Measurements from ENCODE around the gene KIF26B.
"Not testable (repeated sequence)": the region's sequence is repeated elsewhere in the genome, so short reads cannot be mapped to it uniquely, and the experiment has no call there.

Gene KIF26B

DNA sequence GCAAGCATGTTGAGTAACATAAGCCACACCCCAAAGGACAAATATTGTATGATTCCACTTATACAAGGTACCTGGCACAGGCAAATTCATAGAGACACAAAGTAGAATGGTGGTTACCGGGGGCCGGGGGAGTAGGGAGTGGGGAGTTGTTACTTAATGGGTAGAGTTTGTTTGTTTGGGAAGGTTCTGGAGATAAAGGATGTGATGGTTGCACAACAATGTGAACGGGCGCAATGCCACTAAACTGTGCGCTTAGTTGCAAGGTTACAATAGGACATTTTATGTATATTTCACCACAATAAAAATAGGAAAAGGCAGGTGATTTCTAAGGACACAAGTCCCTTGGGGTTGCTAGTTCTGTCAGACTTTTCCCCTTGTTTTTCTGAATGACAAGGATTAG is 516.6 kb downstream of the KIF26B start:
- POLR2A ChIA-PET = no interaction called here
- no peak for DNase-seq
- H3K27me3 ChIP-seq (replicated peaks in 2 of 5; ENCODE audit: control insufficient read depth in 4 of 5, insufficient read depth in 5 of 5, low read length in 4 of 5) = no peaks in the 10 kb centered on the region
- no peaks in the 10 kb centered on the region for H3K9me3 ChIP-seq (ENCODE audit: control extremely low read depth in 1 of 5, control insufficient read depth in 4 of 5, insufficient read depth in 2 of 5, low read depth in 1 of 5, low read length in 4 of 5)
- 100% methylated on average over 2 of the region's 5 CpGs for WGBS (ENCODE audit: insufficient coverage)
- no peak overlapping the region for H3K27ac ChIP-seq (ENCODE audit: insufficient read depth in 1 of 2, low read depth in 1 of 2, low read length in 2 of 2, poor library complexity in 1 of 2, severe bottlenecking in 2 of 2)
- CTCF ChIA-PET = no interaction called here
- H3K36me3 ChIP-seq (ENCODE audit: control insufficient read depth in 4 of 4, insufficient read depth in 4 of 4, low read length in 3 of 4) = no peaks in the 10 kb centered on the region
- peaks cover 0 to 7% (median 0%) of the 10 kb centered on the region in 4 experiments for H3K4me1 ChIP-seq (ENCODE audit: control extremely low read depth in 1 of 4, control insufficient read depth in 4 of 4, insufficient read depth in 4 of 4, low read length in 3 of 4)
- no peak overlapping the region for H3K4me3 ChIP-seq (ENCODE audit: control insufficient read depth in 1 of 7, extremely low read depth in 1 of 7, insufficient read depth in 4 of 7, low read depth in 2 of 7, low read length in 6 of 7)

DNA sequence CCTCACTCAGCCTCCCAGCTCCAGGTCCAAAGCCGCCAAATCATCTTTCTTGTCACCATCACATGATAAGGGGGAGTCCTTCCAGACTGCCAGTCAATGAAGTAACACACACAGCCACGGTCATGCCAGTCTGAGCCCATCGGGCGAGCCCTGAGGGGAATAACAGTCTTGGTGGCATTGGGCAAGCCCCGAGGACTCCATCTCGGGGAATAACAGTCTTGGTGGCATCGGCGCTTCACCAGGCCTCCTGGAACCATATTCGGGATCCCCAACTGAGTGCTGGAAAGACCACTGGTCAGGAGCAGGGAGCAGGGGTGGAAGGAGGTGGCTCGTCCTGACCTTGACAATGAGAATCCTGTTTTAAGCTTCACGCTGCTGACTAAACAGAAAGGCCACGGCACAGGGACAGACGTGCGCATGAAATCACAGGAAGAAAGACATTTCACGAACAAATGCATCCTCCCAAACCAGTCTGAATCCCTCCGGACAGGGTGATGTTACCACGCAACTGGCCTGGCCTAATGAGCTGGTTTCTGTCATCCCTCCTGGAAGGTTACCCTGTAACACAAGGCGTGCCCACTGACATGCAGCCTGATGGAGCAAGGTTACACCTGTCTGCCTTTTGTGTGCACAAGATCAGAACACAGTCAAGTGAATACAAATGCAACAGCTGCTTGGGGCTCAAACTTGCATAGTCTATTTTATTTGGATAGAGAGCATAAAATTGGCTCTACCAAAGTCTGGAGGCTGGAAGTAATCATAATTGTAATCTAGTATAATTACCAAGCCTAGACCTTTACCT is 517.4 kb downstream of the KIF26B start:
- H3K9me3 ChIP-seq (ENCODE audit: control extremely low read depth in 1 of 5, control insufficient read depth in 4 of 5, insufficient read depth in 2 of 5, low read depth in 1 of 5, low read length in 4 of 5) = no peaks in the 10 kb centered on the region
- H3K27ac ChIP-seq (ENCODE audit: insufficient read depth in 1 of 2, low read depth in 1 of 2, low read length in 2 of 2, poor library complexity in 1 of 2, severe bottlenecking in 2 of 2) = no peak overlapping the region
- no peak overlapping the region for H3K4me3 ChIP-seq (ENCODE audit: control insufficient read depth in 1 of 7, extremely low read depth in 1 of 7, insufficient read depth in 4 of 7, low read depth in 2 of 7, low read length in 6 of 7)
- H3K27me3 ChIP-seq (replicated peaks in 2 of 5; ENCODE audit: control insufficient read depth in 4 of 5, insufficient read depth in 5 of 5, low read length in 4 of 5) = no peaks in the 10 kb centered on the region
- 98% methylated on average over 18 of the region's 18 CpGs for WGBS (ENCODE audit: insufficient coverage)
- no peaks in the 10 kb centered on the region for H3K36me3 ChIP-seq (ENCODE audit: control insufficient read depth in 4 of 4, insufficient read depth in 4 of 4, low read length in 3 of 4)
- CTCF ChIA-PET = no interaction called here
- H3K4me1 ChIP-seq (ENCODE audit: control extremely low read depth in 1 of 4, control insufficient read depth in 4 of 4, insufficient read depth in 4 of 4, low read length in 3 of 4) = peaks cover 0 to 7% (median 0%) of the 10 kb centered on the region in 4 experiments
- no peak for DNase-seq
- POLR2A ChIA-PET = no interaction called here

DNA sequence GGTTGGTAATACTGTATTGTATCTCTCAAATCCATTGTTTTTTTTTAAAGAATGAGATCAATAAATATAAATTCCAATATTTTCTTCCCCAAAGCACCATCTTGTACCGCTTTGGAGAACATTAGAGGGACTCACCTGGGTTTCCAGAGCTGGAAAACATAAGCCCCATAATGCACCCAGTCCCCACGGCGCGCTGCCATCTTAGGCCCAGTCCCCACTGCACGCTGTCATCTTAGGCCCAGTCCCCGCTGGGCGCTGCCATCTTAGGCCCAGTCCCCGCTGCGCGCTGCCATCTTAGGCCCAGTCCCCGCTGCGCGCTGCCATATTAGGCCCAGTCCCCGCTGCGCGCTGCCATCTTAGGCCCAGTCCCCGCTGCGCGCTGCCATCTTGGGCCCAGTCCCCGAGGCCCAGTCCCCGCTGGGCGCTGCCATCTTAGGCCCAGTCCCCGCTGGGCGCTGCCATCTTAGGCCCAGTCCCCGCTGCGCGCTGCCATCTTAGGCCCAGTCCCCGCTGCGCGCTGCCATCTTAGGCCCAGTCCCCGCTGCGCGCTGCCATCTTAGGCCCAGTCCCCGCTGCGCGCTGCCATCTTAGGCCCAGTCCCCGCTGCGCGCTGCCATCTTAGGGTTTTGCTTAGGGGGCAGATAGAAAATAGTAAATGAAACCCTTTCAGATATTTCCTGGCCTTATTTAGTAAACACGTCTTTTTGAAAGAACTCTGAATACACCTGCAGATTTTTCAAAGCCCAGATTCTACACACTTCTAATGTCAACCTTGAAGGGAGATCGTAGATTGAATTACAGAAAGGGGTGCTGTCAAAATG is 518.3 kb downstream of the KIF26B start:
- H3K4me1 ChIP-seq (ENCODE audit: control extremely low read depth in 1 of 4, control insufficient read depth in 4 of 4, insufficient read depth in 4 of 4, low read length in 3 of 4); POLR2A ChIA-PET; H3K4me3 ChIP-seq (ENCODE audit: control insufficient read depth in 1 of 7, extremely low read depth in 1 of 7, insufficient read depth in 4 of 7, low read depth in 2 of 7, low read length in 6 of 7); H3K9me3 ChIP-seq (ENCODE audit: control extremely low read depth in 1 of 5, control insufficient read depth in 4 of 5, insufficient read depth in 2 of 5, low read depth in 1 of 5, low read length in 4 of 5); H3K27ac ChIP-seq (ENCODE audit: insufficient read depth in 1 of 2, low read depth in 1 of 2, low read length in 2 of 2, poor library complexity in 1 of 2, severe bottlenecking in 2 of 2); H3K36me3 ChIP-seq (ENCODE audit: control insufficient read depth in 4 of 4, insufficient read depth in 4 of 4, low read length in 3 of 4); CTCF ChIA-PET; DNase-seq; H3K27me3 ChIP-seq (replicated peaks in 2 of 5; ENCODE audit: control insufficient read depth in 4 of 5, insufficient read depth in 5 of 5, low read length in 4 of 5): not testable (repeated sequence)
- WGBS (ENCODE audit: insufficient coverage) = 97% methylated on average over 24 of the region's 41 CpGs

DNA sequence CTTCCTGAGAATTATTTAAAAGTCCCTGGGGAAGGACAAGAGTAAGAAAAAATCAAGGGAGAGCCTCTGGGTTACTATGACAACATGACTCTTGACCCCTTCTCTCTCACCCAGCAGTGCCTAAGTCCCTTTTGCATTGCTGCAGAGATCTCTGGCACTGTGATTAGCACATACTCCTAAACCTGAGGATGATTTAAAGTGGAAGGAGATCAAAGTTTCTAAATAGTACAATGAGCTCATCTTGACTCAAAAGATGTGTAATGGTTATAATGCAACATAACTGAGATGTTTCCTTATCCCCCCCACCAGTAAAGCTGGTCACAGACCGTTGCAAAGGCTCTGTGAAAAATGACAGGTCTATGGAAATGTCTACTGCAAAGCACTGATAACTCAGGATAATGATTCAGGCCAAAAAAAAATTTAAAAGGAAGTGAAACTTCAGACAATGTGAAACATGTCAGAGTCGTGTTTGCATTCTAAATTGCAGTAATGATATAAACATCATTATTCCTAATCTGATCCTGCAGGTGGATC is 519.2 kb downstream of the KIF26B start:
- Histone ChIP-seq H3K36me3 (ENCODE audit: control insufficient read depth in 4 of 4, insufficient read depth in 4 of 4, low read length in 3 of 4) (no peaks in the 10 kb centered on the region), H3K4me1 (ENCODE audit: control extremely low read depth in 1 of 4, control insufficient read depth in 4 of 4, insufficient read depth in 4 of 4, low read length in 3 of 4) (peaks cover 0 to 7% (median 0%) of the 10 kb centered on the region in 4 experiments), H3K9me3 (ENCODE audit: control extremely low read depth in 1 of 5, control insufficient read depth in 4 of 5, insufficient read depth in 2 of 5, low read depth in 1 of 5, low read length in 4 of 5) (no peaks in the 10 kb centered on the region), H3K27ac (ENCODE audit: insufficient read depth in 1 of 2, low read depth in 1 of 2, low read length in 2 of 2, poor library complexity in 1 of 2, severe bottlenecking in 2 of 2) (no peak overlapping the region), H3K27me3 (replicated peaks in 2 of 5; ENCODE audit: control insufficient read depth in 4 of 5, insufficient read depth in 5 of 5, low read length in 4 of 5) (no peaks in the 10 kb centered on the region), H3K4me3 (ENCODE audit: control insufficient read depth in 1 of 7, extremely low read depth in 1 of 7, insufficient read depth in 4 of 7, low read depth in 2 of 7, low read length in 6 of 7) (no peak overlapping the region)
- DNase-seq = peak in 2 of 3 donors; percentile 68 to 82
- POLR2A ChIA-PET = interaction anchor here (0.6 kb wide), 1 partner anchor 470 kb away, joined by 5 read pairs; no protein-coding TSS in a partner anchor
- WGBS (ENCODE audit: insufficient coverage) = 0% methylated on average over 1 of the region's 2 CpGs
- CTCF ChIA-PET = no interaction called here

DNA sequence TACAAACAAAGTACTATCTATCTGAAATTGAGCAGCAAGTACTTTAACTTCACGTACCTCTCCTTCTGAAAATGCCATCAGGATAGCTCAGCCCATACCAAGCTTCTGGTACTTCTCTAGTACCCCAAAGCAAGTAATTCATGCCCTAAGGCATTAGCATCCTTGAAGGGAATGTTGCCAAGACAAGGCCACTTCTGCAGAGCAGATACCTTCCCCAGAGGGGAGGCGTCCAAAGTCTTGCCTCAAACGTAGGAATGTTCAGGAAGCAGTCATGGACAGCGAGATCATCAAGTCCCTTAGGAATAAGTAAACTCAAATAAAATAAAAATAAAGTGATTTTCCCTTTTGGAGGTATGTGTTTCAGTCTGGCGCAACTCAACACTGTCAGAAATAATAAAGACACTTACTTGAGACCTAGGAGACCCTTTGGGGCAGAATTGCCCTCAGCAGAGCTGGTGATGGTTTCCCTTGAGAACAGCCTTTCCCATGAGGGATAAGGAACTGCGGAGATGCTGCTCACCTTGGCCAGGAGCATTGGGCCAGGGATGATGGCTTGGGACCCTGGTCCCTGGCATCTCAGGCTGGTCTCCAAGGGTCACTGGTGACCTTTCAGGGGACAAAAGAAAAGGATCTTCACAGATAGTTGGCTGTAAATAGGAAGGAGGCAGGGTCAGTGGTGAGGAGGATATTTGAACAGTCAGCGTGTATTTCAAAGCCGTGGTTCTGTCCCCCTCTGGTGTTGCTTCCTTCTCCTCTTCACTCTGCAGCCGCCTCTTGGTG is 522.9 kb downstream of the KIF26B start:
- POLR2A ChIA-PET = no interaction called here
- Histone ChIP-seq H3K9me3 (ENCODE audit: control extremely low read depth in 1 of 5, control insufficient read depth in 4 of 5, insufficient read depth in 2 of 5, low read depth in 1 of 5, low read length in 4 of 5) (no peaks in the 10 kb centered on the region), H3K36me3 (ENCODE audit: control insufficient read depth in 4 of 4, insufficient read depth in 4 of 4, low read length in 3 of 4) (no peaks in the 10 kb centered on the region), H3K4me1 (ENCODE audit: control extremely low read depth in 1 of 4, control insufficient read depth in 4 of 4, insufficient read depth in 4 of 4, low read length in 3 of 4) (peaks cover 0 to 17% (median 12%) of the 10 kb centered on the region in 4 experiments), H3K27ac (ENCODE audit: insufficient read depth in 1 of 2, low read depth in 1 of 2, low read length in 2 of 2, poor library complexity in 1 of 2, severe bottlenecking in 2 of 2) (no peak overlapping the region), H3K27me3 (replicated peaks in 2 of 5; ENCODE audit: control insufficient read depth in 4 of 5, insufficient read depth in 5 of 5, low read length in 4 of 5) (no peaks in the 10 kb centered on the region), H3K4me3 (ENCODE audit: control insufficient read depth in 1 of 7, extremely low read depth in 1 of 7, insufficient read depth in 4 of 7, low read depth in 2 of 7, low read length in 6 of 7) (no peak overlapping the region)
- 100% methylated on average over 3 of the region's 9 CpGs for WGBS (ENCODE audit: insufficient coverage)
- no peak for DNase-seq
- CTCF ChIA-PET = no interaction called here

DNA sequence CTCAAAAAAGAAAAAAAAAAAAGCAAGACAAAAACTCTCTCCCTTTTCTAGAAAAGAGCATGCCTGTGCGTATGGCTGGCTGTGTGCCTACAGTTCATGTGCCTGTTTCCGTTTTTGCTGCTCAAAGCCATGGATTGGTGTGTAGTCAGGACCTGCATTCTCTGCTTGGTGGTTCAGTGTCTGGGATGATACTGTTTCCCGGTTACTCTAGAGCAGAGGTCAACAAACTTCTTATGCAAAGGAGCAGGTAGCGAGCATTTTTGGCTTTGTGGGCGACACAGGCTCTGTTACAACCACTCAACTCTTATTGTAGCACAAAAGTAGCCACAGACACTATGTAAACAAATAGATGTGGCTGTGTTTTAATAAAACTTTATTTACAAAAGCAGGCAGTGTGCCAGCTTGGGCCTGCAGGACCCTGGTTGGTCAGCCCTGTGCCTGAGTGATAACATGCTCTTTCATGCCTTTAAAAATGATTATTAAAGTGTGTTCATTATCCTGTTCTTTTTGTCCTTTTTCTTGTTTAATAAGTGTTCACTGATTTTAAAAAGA is 524.2 kb downstream of the KIF26B start:
- POLR2A ChIA-PET = no interaction called here
- H3K4me1 ChIP-seq (ENCODE audit: control extremely low read depth in 1 of 4, control insufficient read depth in 4 of 4, insufficient read depth in 4 of 4, low read length in 3 of 4) = peaks cover 0 to 13% (median 12%) of the 10 kb centered on the region in 4 experiments
- DNase-seq = no peak
- H3K4me3 ChIP-seq (ENCODE audit: control insufficient read depth in 1 of 7, extremely low read depth in 1 of 7, insufficient read depth in 4 of 7, low read depth in 2 of 7, low read length in 6 of 7) = no peak overlapping the region
- no peak overlapping the region for H3K27ac ChIP-seq (ENCODE audit: insufficient read depth in 1 of 2, low read depth in 1 of 2, low read length in 2 of 2, poor library complexity in 1 of 2, severe bottlenecking in 2 of 2)
- no peaks in the 10 kb centered on the region for H3K36me3 ChIP-seq (ENCODE audit: control insufficient read depth in 4 of 4, insufficient read depth in 4 of 4, low read length in 3 of 4)
- CTCF ChIA-PET = no interaction called here
- no peaks in the 10 kb centered on the region for H3K27me3 ChIP-seq (replicated peaks in 2 of 5; ENCODE audit: control insufficient read depth in 4 of 5, insufficient read depth in 5 of 5, low read length in 4 of 5)
- WGBS (ENCODE audit: insufficient coverage) = 89% methylated on average over 2 of the region's 5 CpGs
- H3K9me3 ChIP-seq (ENCODE audit: control extremely low read depth in 1 of 5, control insufficient read depth in 4 of 5, insufficient read depth in 2 of 5, low read depth in 1 of 5, low read length in 4 of 5) = no peaks in the 10 kb centered on the region

Measured in common myeloid progenitor, CD34-positive (primary cell).